NT2/D1 (cell line): ENCODE data around the gene KIF13A.
"Not testable (repeated sequence)": the region's sequence is repeated elsewhere in the genome, so short reads cannot be mapped to it uniquely, and the experiment has no call there.

Source experiments
- DNase-seq: peaks from one replicate; pipeline ENCODE4 v3.0.0-alpha.2; 2011; ENCODE audit warnings: low read depth, low spot score
- H3K27me3 ChIP-seq: 2 replicates; pipeline ENCODE4 v1.6.0; 2011; ENCODE audit warnings: mild to moderate bottlenecking; ENCODE audit not compliant: insufficient read length, insufficient read depth
- H3K36me3 ChIP-seq: 2 replicates; pipeline ENCODE4 v1.6.1; 2011; ENCODE audit warnings: mild to moderate bottlenecking, low read length, mixed read lengths; ENCODE audit not compliant: insufficient read depth, insufficient read length
- H3K4me1 ChIP-seq: 2 replicates; pipeline ENCODE4 v1.5.1; 2011; ENCODE audit not compliant: insufficient read depth, insufficient read length
- H3K4me3 ChIP-seq: 2 replicates; pipeline ENCODE4 v1.5.1; 2011; ENCODE audit warnings: low read depth; ENCODE audit not compliant: insufficient read length
- H3K9ac ChIP-seq: 2 replicates; pipeline ENCODE4 v1.6.0; 2011; ENCODE audit warnings: low read depth; ENCODE audit not compliant: insufficient read length
- H3K9me3 ChIP-seq: 2 replicates; pipeline ENCODE4 v1.5.1; 2011; ENCODE audit warnings: mild to moderate bottlenecking, low read length; ENCODE audit not compliant: insufficient read depth
- SUZ12 ChIP-seq: IDR thresholded peaks from 2 replicates; pipeline ENCODE4 v1.6.1; 2011; ENCODE audit not compliant: insufficient read length, insufficient read depth; ENCODE audit errors: extremely low read depth
- YY1 ChIP-seq: IDR thresholded peaks from 2 replicates; pipeline ENCODE4 v1.6.1; 2011; ENCODE audit not compliant: insufficient read length, insufficient read depth
- ZNF274 ChIP-seq: IDR thresholded peaks from 2 replicates; pipeline ENCODE4 v1.6.1; 2011; ENCODE audit warnings: mild to moderate bottlenecking, low read depth, low read length

The KIF13A gene

GRCh38 chr6:17737704-17738252 is 249.7 kb downstream of the KIF13A start:
- Histone ChIP-seq H3K4me3 (no peak overlapping the region), H3K27me3 (no peaks in the 10 kb centered on the region), H3K36me3 (no peaks in the 10 kb centered on the region), H3K9ac (no peak overlapping the region), H3K9me3 (peaks cover 24% of the 10 kb centered on the region), H3K4me1 (no peaks in the 10 kb centered on the region)
- DNase-seq: no peak
- TF ChIP-seq YY1 (no peak), SUZ12 (no peak), ZNF274 (no peak)

GRCh38 chr6:17735311-17735710 is 252.1 kb downstream of the KIF13A start:
- H3K27me3 ChIP-seq, H3K36me3 ChIP-seq, DNase-seq, H3K4me3 ChIP-seq, H3K9ac ChIP-seq, H3K4me1 ChIP-seq: not testable (repeated sequence)
- H3K9me3 ChIP-seq: peaks cover 24% of the 10 kb centered on the region

- no peaks in the 10 kb centered on the region for H3K4me1 ChIP-seq
- no peaks in the 10 kb centered on the region for H3K27me3 ChIP-seq
- no peak overlapping the region for H3K4me3 ChIP-seq
- DNase-seq: no peak
- H3K9ac ChIP-seq: no peak overlapping the region
- H3K36me3 ChIP-seq: no peaks in the 10 kb centered on the region
- TF ChIP-seq SUZ12 (no peak), YY1 (no peak), ZNF274 (no peak)
- no peaks in the 10 kb centered on the region for H3K9me3 ChIP-seq
Observed at GRCh38 chr6:17730078-17730704, 257.2 kb downstream of the KIF13A start.

GRCh38 chr6:17729223-17730077 is 258.0 kb downstream of the KIF13A start:
- Histone ChIP-seq H3K4me1 (no peaks in the 10 kb centered on the region), H3K9me3 (no peaks in the 10 kb centered on the region), H3K9ac (no peak overlapping the region), H3K27me3 (no peaks in the 10 kb centered on the region), H3K4me3 (no peak overlapping the region), H3K36me3 (no peaks in the 10 kb centered on the region)
- TF ChIP-seq SUZ12: no peak
- TF ChIP-seq ZNF274: no peak
- no peak for TF ChIP-seq YY1
- no peak for DNase-seq

DNA sequence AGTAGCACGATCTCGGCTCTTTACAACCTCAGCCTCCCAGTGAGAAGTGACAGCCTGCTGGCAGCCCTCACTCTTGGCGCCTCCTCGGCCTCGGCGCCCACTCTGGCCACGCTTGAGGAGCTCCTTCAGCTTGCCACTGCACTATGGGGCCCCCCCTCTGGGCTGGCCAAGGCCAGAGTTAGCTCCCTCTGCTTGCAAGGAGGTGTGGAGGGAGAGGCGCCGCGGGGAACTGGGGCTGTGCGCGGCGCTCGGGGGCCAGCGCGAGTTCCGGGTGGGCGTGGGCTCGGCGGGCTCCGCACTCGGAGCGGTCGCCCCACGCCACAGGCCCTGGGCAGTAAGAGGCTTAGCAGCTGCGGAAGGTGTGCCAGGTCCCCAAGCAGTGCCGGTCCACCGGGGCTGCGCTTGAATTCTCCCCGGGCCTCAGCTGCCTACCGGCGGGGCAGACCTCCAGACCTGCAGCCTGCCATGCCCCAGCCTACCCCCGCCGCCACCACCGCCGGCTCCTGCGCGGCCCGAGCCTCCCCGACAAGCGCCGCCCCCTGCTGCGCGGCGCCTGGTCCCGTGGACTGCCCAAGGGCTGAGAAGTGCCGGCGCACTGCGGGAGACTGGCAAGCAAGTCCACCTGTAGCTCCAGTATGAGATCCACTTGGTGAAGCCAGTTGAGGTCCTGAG is 258.7 kb downstream of the KIF13A start:
- no peaks in the 10 kb centered on the region for H3K27me3 ChIP-seq
- no peak overlapping the region for H3K4me3 ChIP-seq
- H3K9me3 ChIP-seq: no peaks in the 10 kb centered on the region
- H3K4me1 ChIP-seq: no peaks in the 10 kb centered on the region
- TF ChIP-seq YY1 (no peak), ZNF274 (no peak), SUZ12 (no peak)
- H3K36me3 ChIP-seq: no peaks in the 10 kb centered on the region
- H3K9ac ChIP-seq: no peak overlapping the region
- DNase-seq: no peak

- no peaks in the 10 kb centered on the region for H3K4me1 ChIP-seq
- DNase-seq: peak; percentile 58
- no peaks in the 10 kb centered on the region for H3K36me3 ChIP-seq
- H3K27me3 ChIP-seq: no peaks in the 10 kb centered on the region
- TF ChIP-seq YY1 (no peak), SUZ12 (no peak), ZNF274 (no peak)
- H3K9me3 ChIP-seq: no peaks in the 10 kb centered on the region
- no peak overlapping the region for H3K4me3 ChIP-seq
- no peak overlapping the region for H3K9ac ChIP-seq
Observed at GRCh38 chr6:17725083-17725482, 262.4 kb downstream of the KIF13A start.

DNA sequence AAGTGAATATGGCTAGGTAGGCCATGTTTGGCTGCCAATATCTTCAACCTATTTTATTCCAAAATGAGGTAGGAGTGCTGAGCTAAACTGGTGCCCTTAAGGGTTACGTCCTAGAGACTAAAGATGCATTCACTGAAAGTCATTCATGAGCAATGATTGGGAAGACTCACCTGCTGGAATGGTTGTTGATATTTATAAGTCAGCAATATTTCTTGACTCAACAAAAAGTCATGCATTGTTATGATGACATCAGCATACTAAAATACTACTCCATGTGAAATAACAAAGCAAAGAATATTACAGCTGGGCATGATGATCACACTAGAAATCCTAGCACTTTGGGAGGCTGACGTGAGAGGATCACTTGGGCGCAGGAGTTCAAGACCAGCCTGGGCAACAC is 263.1 kb downstream of the KIF13A start:
- DNase-seq: no peak
- no peaks in the 10 kb centered on the region for H3K9me3 ChIP-seq
- TF ChIP-seq ZNF274 (no peak), SUZ12 (no peak), YY1 (no peak)
- no peak overlapping the region for H3K9ac ChIP-seq
- H3K36me3 ChIP-seq: no peaks in the 10 kb centered on the region
- H3K27me3 ChIP-seq: no peaks in the 10 kb centered on the region
- no peak overlapping the region for H3K4me3 ChIP-seq
- no peaks in the 10 kb centered on the region for H3K4me1 ChIP-seq
